GM19240 (cell line): ENCODE data around the gene TBC1D10B.

Source experiments
- DNase-seq: peaks from one replicate; pipeline ENCODE4 v3.0.0; 2011; ENCODE audit warnings: low spot score; ENCODE audit not compliant: insufficient read length

TBC1D10B gene

GRCh38 chr16:30370456-30371247, at the start of gene TBC1D10B:
Gene TBC1D10B (minus strand): TSS chr16:30370494. CDS start chr16:30370183, 311 bp downstream.
- peak; percentile 94 for DNase-seq

- no peak for DNase-seq
These were observed 48.3 kb upstream of the TBC1D10B start for GRCh38 chr16:30418350-30419181.

GRCh38 chr16:30417529-30418349, 47.4 kb upstream of the TBC1D10B start:
- DNase-seq, result peak; percentile 79

- DNase-seq, result no peak
These were observed 46.6 kb upstream of the TBC1D10B start for GRCh38 chr16:30416624-30417528.

- DNase-seq, result no peak
These were observed 45.8 kb upstream of the TBC1D10B start for GRCh38 chr16:30416047-30416603.

GRCh38 chr16:30414159-30414558, 43.9 kb upstream of the TBC1D10B start:
- no peak for DNase-seq

GRCh38 chr16:30413112-30413806, 43.0 kb upstream of the TBC1D10B start:
- DNase-seq, result no peak

GRCh38 chr16:30409125-30410060, 39.1 kb upstream of the TBC1D10B start:
- DNase-seq, result peak; percentile 79

- no peak for DNase-seq
These were observed 37.7 kb upstream of the TBC1D10B start for GRCh38 chr16:30407804-30408534.

GRCh38 chr16:30407102-30407803, 37.0 kb upstream of the TBC1D10B start, which contains the start of gene ZNF771:
Gene ZNF771 (plus strand): TSS chr16:30407606. CDS start chr16:30408054, 448 bp downstream.
- peak; percentile 69 for DNase-seq

GRCh38 chr16:30406795-30407101, 36.5 kb upstream of the TBC1D10B start:
- no peak for DNase-seq

GRCh38 chr16:30401768-30402425, 31.6 kb upstream of the TBC1D10B start:
- no peak for DNase-seq

GRCh38 chr16:30399435-30400186, 29.3 kb upstream of the TBC1D10B start:
- no peak for DNase-seq

GRCh38 chr16:30398661-30399434, 28.6 kb upstream of the TBC1D10B start:
- no peak for DNase-seq
